Esophagus squamous epithelium (tissue), 4 donors: Measurements from ENCODE around the gene ASMTL.

ENCODE experiments used
- POLR2A ChIP-seq, 4 donors: fragments of 450-650 bp; IDR thresholded peaks; one replicate each; pipeline ENCODE4 v1.6.1; 2017; ENCODE audit warnings: antibody characterized with exemption in 4 of 4, mild to moderate bottlenecking in 4 of 4, moderate library complexity in 3 of 4
- TF ChIP-seq, protein P1 (sequence below), 6 experiments: fragments of 450-650 bp in 4 of 6; fragments of 200-600 bp in 2 of 6; sonication (generic) in 2 of 6; IDR thresholded peaks; one replicate each; pipeline ENCODE4 v1.5.1; 2016 to 2019; ENCODE audit warnings: antibody characterized with exemption in 6 of 6, mild to moderate bottlenecking in 4 of 6, moderate library complexity in 4 of 6

DNA sequence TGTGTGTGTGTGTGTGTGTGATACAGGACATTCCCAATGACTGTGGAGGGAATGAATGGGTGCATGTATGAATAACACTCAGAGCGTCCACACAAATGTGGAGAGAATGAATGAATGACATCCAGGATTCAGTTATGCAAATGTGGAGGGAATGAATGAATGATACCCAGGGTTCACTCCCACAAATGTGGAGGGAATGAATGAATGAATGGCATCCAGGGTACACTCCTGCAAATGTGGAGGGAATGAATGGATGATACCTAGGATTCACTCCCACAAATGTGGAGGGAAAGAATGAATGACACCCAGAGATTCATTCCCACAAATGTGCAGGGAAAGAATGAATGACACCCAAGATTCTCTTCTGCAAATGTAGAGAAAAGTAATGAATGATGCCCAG, 36.0 kb upstream of the ASMTL start:
- TF ChIP-seq, protein P1, sequence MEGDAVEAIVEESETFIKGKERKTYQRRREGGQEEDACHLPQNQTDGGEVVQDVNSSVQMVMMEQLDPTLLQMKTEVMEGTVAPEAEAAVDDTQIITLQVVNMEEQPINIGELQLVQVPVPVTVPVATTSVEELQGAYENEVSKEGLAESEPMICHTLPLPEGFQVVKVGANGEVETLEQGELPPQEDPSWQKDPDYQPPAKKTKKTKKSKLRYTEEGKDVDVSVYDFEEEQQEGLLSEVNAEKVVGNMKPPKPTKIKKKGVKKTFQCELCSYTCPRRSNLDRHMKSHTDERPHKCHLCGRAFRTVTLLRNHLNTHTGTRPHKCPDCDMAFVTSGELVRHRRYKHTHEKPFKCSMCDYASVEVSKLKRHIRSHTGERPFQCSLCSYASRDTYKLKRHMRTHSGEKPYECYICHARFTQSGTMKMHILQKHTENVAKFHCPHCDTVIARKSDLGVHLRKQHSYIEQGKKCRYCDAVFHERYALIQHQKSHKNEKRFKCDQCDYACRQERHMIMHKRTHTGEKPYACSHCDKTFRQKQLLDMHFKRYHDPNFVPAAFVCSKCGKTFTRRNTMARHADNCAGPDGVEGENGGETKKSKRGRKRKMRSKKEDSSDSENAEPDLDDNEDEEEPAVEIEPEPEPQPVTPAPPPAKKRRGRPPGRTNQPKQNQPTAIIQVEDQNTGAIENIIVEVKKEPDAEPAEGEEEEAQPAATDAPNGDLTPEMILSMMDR (IDR thresholded peaks at IDR 0.05): no peak
- no peak for TF ChIP-seq POLR2A (IDR thresholded peaks at IDR 0.05)
